HG03139 (cell line): Measurements from ENCODE around the gene SSTR5.
"Not testable (repeated sequence)": the region's sequence is repeated elsewhere in the genome, so short reads cannot be mapped to it uniquely, and the experiment has no call there.

Experiments used
- ATAC-seq: cut with Tn5 transposase; IDR thresholded peaks from one replicate; pipeline ENCODE4 v1.9.1; 2021; ENCODE audit not compliant: unreplicated experiment

Gene SSTR5

GRCh38 chr16:1072526-1073261 is at the start of gene SSTR5:
Gene SSTR5 (plus strand): TSS chr16:1072747. CDS start chr16:1078869, 6,122 bp downstream.
- no peak for ATAC-seq

DNA sequence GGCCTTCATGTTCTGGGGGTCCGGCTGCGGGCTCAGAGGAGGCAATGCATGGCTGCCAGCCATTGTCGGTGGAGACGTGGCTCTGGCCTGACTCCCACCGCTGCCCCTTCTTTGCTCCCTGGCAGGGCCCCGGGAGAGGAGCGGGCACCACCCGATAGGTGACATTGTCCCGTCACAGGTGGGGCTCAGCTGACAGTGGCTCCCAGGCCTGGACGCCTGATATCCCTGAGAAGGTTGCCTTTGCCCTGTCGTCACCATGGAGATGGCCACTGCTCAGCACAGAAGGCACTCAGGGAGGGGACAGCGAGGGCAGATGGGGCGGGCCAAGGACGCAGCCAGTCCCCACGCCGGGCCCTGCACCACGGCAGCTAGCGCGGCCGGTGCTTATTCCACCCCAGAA is 48.4 kb upstream of the SSTR5 start:
- ATAC-seq: no peak

GRCh38 chr16:1025183-1025809 is 47.3 kb upstream of the SSTR5 start:
- not testable (repeated sequence) for ATAC-seq

DNA sequence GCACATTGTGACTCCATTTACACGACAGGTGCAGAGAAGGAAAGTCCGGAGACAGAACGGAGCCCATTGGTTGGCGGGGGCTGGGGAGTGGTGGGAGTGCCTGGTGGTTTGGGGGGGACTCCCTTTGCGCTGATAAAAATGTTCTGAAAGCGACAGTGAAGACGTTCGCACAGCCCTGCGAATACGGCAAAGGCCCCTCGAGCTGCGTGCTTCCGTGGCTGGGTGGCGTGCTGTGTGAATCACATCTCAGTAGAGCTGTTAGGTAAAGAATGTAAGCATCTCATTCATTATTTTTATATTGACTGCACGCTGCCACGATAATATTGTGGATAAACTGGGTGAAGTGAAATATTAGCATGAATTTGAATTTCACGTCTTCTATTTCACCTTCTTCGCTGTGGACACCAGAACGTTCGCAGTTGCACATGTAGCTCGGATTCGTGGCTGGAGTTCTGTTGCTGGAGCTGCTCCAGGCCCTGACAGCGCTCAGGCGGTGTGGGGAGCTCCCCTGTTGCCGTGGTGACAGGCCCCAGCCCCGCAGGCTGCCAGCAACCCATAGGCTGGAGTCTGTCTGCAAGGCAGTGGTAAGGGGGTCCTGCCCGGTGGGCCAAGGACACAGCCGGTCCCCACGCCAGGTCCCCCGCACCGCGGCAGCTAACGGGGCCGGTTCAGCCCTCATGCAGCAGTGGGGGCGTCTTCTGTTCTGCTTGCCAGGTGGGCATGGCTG is 46.3 kb upstream of the SSTR5 start:
- no peak for ATAC-seq

- no peak for ATAC-seq
Measured at GRCh38 chr16:1026784-1027500, 45.6 kb upstream of the SSTR5 start.

- ATAC-seq: no peak
Measured at GRCh38 chr16:1027501-1027815, 45.1 kb upstream of the SSTR5 start.

- ATAC-seq: no peak
Measured at GRCh38 chr16:1028056-1028455, 44.5 kb upstream of the SSTR5 start.

- no peak for ATAC-seq
Measured at GRCh38 chr16:1028524-1029258, 43.9 kb upstream of the SSTR5 start.

DNA sequence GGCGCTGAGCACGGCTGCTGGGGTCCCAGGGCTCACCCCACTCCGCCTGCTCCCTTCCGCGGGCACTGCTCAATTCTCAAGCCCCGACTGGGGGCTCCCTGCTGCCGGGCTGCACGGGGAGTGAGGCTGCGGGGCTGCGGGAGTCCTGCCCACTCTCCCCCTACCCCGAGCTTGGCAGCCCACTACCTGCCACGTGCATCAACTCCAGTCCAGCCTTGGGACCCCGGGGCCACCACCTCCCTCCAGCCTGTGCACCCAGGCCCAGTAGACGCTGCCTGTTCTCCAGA is 43.3 kb upstream of the SSTR5 start:
- ATAC-seq: no peak

GRCh38 chr16:1030473-1030901 is 42.1 kb upstream of the SSTR5 start:
- ATAC-seq: no peak

DNA sequence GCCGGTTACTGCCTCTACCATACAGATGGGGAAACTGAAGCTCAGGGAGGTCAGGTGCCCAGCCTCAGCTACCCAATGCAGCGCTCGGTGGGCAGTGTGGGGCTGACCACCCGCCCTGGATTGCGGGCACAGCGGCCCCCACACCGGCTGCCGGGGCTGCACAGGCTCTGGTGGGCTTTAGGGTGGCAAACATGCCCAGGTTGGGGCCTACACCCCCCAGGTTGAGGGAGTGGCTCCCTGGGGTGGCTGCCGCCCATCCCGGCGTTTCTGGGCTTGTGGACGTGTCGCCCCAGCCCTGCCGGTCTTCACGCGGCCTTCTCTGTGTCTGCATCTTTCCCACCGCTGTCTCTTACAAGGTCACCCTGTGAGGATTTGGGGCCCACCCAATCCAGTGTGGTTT is 40.9 kb upstream of the SSTR5 start:
- ATAC-seq: no peak

- no peak for ATAC-seq
Measured at GRCh38 chr16:1032607-1033006, 39.9 kb upstream of the SSTR5 start.

GRCh38 chr16:1033128-1033679 is 39.3 kb upstream of the SSTR5 start:
- no peak for ATAC-seq

GRCh38 chr16:1034230-1035065 is 38.1 kb upstream of the SSTR5 start:
- ATAC-seq: no peak

GRCh38 chr16:1035066-1035415 is 37.5 kb upstream of the SSTR5 start:
- ATAC-seq: no peak

DNA sequence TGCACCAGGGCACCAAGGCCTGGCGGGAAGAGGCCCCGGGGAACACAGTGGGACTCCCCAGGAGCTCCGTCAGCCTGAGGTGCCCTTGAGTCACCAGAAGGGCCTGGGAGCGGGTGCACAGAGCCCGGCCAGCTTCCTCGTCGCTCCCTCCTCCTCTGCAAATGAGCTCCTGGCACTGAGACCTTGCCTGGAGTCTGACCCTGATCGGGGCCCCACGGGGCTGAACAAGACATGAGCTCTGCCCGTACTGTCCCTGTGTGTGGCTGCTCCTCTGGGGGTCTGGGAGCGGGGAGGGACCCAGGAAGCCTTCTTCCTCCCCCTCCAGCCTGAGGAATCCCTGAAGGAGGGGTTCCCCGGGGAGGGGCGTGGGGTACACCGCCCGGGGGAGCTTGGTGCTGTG is 36.4 kb upstream of the SSTR5 start:
- no peak for ATAC-seq

DNA sequence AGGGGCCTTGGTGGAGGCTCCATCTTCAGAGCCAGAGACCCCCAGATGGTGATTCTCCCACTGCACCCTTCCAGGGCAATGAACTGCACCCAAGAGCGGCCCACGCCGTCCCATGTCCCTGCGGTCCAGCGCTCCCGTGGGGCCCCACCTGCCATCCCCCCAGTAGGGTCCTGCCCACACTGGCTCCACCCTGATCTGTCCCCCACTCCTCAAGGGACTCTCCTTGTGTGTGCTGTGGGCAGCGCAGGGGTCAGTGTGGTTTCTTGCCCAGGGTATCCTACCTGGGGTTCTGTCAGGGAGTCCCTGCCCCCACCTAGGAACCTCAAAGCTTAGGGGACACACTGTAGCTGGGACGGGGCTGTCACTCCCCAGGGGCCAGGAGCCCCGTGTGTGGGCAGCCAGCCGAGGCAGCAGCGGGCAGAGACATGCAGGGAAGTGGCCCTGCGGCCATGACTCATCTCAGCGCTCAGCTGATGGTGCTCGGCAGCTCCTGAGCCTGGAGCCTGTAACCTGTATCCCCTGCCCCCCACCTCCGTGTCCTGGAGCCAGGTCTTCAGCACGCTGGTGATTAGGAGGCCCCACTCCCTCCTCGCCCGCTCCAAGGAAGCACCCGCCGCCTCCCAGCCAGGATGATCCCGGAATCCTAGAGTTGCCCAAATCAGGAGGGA is 35.7 kb upstream of the SSTR5 start:
- ATAC-seq: no peak

DNA sequence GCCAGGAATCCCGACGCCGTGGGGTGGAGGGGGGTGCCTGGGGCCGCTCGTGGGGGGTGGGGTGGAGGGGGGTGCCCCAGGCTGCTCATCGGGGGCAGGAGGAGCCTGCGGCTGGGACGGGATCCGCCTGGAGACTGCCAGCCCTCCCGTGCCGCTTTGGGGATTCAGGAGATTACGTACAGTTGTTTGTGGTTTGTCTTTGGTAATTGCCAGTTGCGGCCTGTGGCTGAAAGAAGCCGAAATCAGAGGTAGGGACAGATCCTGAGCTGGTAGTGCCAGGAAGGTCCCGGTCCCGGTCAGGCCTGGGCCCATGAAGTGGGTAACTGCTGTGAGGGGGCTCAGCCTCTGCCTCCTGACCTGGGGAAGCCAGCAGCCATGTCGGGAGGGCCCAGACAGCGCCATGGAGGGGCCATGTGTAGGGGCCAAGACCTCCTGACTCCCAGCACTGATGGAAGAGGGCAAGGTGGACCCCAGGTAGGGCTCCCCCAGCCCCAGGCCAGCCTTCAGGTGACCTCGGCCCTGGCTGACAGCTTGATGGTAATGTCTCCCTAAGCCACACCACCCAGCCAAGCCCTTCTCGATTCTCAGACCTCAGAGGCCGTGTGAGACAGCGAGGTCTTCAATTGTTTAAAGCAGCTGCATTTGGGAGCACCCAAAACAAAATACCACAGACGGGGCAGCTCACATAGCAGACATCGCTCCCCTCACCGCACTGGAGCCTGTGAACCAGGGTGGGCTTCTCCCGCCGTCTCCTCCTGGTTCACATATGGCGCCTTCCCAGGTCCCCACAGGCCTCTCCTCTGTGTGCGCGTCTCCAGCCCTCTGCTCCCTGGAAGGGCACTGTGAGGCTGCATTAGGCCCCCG is 34.9 kb upstream of the SSTR5 start:
- ATAC-seq: no peak

DNA sequence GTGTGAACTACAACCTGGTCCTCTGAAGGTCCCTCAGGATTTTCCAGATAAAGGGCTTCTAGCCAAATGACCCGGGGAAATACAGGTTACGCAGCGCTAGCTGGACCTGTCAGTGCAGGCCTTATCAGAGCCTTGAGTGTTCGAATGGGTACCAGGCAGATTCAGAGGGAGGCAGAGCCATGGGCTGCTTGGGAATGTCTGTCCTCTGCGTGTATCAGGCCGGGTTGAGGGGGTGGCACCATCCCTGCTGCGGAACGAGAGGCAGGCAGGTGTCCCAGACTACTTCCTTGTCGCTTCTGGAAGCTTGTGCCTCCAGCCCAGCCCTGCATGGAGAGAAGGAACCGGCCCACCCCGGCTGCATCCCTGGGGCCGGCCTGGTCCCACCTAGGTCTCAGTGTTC is 33.6 kb upstream of the SSTR5 start:
- no peak for ATAC-seq
